ENCODE measurements around the gene KRTAP19-2. TPM values are rescaled to one million over a fixed set of nuclear protein-coding genes. Genes with fewer than 3 reads are reported as not detected.

Gene KRTAP19-2
- total and polyA plus RNA-seq, 9 donors = not detected

DNA sequence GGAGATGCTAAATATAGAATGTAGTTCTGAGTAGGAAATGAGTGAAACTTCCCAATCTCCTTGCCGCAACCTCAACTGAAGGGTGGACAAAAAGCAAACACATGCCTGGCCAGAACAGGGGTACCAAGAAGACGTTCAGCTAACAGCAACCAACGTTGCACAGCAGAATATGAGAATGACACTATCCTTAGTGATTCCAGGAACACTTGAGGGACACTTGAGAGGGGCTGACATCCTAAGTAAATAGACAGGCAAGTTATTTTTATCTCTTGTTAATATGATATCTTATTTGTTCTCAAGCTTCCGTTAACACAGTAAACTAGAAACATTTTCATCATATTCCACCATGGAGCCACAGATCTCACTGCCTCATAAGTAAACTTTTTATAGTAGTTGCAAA lies 8.0 kb downstream of the KRTAP19-2 start:
- Histone ChIP-seq H3K9me3 (no peaks in the 10 kb centered on the region), H3K27me3 (no peaks in the 10 kb centered on the region), H3K4me1 (ENCODE audit: insufficient read depth) (no peaks in the 10 kb centered on the region), H3K36me3 (no peaks in the 10 kb centered on the region), H3K4me3 (no peak overlapping the region), H3K27ac (no peak overlapping the region)
- no peak for TF ChIP-seq CTCF (IDR thresholded peaks at IDR 0.05)
- no peak for TF ChIP-seq EP300 (IDR thresholded peaks at IDR 0.05)
- no peak for TF ChIP-seq POLR2A (IDR thresholded peaks at IDR 0.05)
- WGBS, 3 donors = 69 to 74% (median 70%) methylated on average over 4 of the region's 4 CpGs
- intact Hi-C loops (cut with DNase I) = no loop called here
- no peak for DNase-seq

- no peaks in the 10 kb centered on the region for H3K27me3 ChIP-seq
- no peak for DNase-seq
- H3K4me3 ChIP-seq = no peak overlapping the region
- no peak overlapping the region for H3K27ac ChIP-seq
- no peaks in the 10 kb centered on the region for H3K4me1 ChIP-seq (ENCODE audit: insufficient read depth)
- no peaks in the 10 kb centered on the region for H3K9me3 ChIP-seq
- intact Hi-C loops (cut with DNase I) = no loop called here
- WGBS, 3 donors = 16 to 48% (median 19%) methylated on average over 3 of the region's 3 CpGs
- H3K36me3 ChIP-seq = no peaks in the 10 kb centered on the region
- no peak for TF ChIP-seq POLR2A (IDR thresholded peaks at IDR 0.05)
- no peak for TF ChIP-seq EP300 (IDR thresholded peaks at IDR 0.05)
- no peak for TF ChIP-seq CTCF (IDR thresholded peaks at IDR 0.05)
These were observed 9.2 kb downstream of the KRTAP19-2 start for GRCh38 chr21:30478004-30478403.

GRCh38 chr21:30468900-30469714 lies 18.1 kb downstream of the KRTAP19-2 start:
- H3K27ac ChIP-seq = no peak overlapping the region
- 18 to 32% (median 21%) methylated on average over 6 of the region's 6 CpGs for WGBS, 3 donors

GRCh38 chr21:30463713-30464112 lies 23.5 kb downstream of the KRTAP19-2 start:
- Histone ChIP-seq H3K4me1 (ENCODE audit: insufficient read depth) (no peaks in the 10 kb centered on the region), H3K36me3 (no peaks in the 10 kb centered on the region), H3K27ac (no peak overlapping the region), H3K4me3 (no peak overlapping the region), H3K27me3 (no peaks in the 10 kb centered on the region), H3K9me3 (no peaks in the 10 kb centered on the region)
- TF ChIP-seq CTCF (IDR thresholded peaks at IDR 0.05) (no peak), EP300 (IDR thresholded peaks at IDR 0.05) (no peak)
- no peak for DNase-seq
- 67 to 72% (median 67%) methylated on average over 3 of the region's 3 CpGs for WGBS, 3 donors
- intact Hi-C loops (cut with DNase I) = no loop called here

More at GRCh38 chr21:30468900-30469714, 18.1 kb downstream of the KRTAP19-2 start:
- Histone ChIP-seq H3K4me3 (no peak overlapping the region), H3K4me1 (ENCODE audit: insufficient read depth) (no peaks in the 10 kb centered on the region), H3K9me3 (no peaks in the 10 kb centered on the region), H3K27me3 (no peaks in the 10 kb centered on the region), H3K36me3 (no peaks in the 10 kb centered on the region)
- TF ChIP-seq EP300 (IDR thresholded peaks at IDR 0.05) = no peak
- no peak for TF ChIP-seq POLR2A (IDR thresholded peaks at IDR 0.05)
- no peak for TF ChIP-seq CTCF (IDR thresholded peaks at IDR 0.05)
- intact Hi-C loops (cut with DNase I) = no loop called here
- no peak for DNase-seq
